Ascending aorta (tissue), 2 donors: Measurements from ENCODE around the gene CORIN. TPM values are rescaled to one million over a fixed set of nuclear protein-coding genes. Genes with fewer than 3 reads are reported as not detected.

Experiments used
- DNase-seq, 2 donors: peaks; one replicate each; pipeline ENCODE4 v3.0.0-alpha.2; 2019; ENCODE audit warnings: low spot score in 2 of 2
- H3K27ac ChIP-seq, 2 donors: fragments of 200-600 bp; sonication (generic); one replicate each; pipeline ENCODE4 v1.5.1; 2016 to 2017; ENCODE audit warnings: mild to moderate bottlenecking in 1 of 2
- H3K27me3 ChIP-seq: fragments of 200-600 bp; sonication (generic); one replicate; pipeline ENCODE4 v1.5.1; 2017
- H3K36me3 ChIP-seq, 2 donors: fragments of 200-600 bp; sonication (generic); one replicate each; pipeline ENCODE4 v1.5.1; 2016
- H3K4me1 ChIP-seq, 2 donors: fragments of 200-600 bp; sonication (generic); one replicate each; pipeline ENCODE4 v1.5.1; 2016 to 2017; ENCODE audit warnings: mild to moderate bottlenecking in 1 of 2
- H3K4me3 ChIP-seq, 2 donors: fragments of 200-600 bp; sonication (generic); one replicate each; pipeline ENCODE4 v1.5.1; 2016 to 2017; ENCODE audit warnings: mild to moderate bottlenecking in 1 of 2
- H3K9me3 ChIP-seq, 2 donors: fragments of 200-600 bp; sonication (generic); one replicate each; pipeline ENCODE4 v1.5.1; 2016
- intact Hi-C: fragments of 100-400 bp; cut with DNase I; formaldehyde crosslinking; loops from one replicate; pipeline ENCODE4 v1.15.1; 2023
- total RNA-seq: library from RNA; depleted of rRNA; stranded (reverse); fragments of >200 nt; gene quantifications from one replicate; pipeline ENCODE4 v1.1.0, GENCODE V29; 2016
- TF ChIP-seq, protein P1 (sequence below), 3 experiments: fragments of 200-600 bp in 2 of 3; fragments of 450-650 bp in 1 of 3; sonication (generic) in 2 of 3; IDR thresholded peaks; one replicate each; pipeline ENCODE4 v1.5.1; 2016 to 2019; ENCODE audit warnings: antibody characterized with exemption in 3 of 3, mild to moderate bottlenecking in 1 of 3, moderate library complexity in 1 of 3

Gene CORIN
- total RNA-seq, 1 donor from 2014 or later = not detected

DNA sequence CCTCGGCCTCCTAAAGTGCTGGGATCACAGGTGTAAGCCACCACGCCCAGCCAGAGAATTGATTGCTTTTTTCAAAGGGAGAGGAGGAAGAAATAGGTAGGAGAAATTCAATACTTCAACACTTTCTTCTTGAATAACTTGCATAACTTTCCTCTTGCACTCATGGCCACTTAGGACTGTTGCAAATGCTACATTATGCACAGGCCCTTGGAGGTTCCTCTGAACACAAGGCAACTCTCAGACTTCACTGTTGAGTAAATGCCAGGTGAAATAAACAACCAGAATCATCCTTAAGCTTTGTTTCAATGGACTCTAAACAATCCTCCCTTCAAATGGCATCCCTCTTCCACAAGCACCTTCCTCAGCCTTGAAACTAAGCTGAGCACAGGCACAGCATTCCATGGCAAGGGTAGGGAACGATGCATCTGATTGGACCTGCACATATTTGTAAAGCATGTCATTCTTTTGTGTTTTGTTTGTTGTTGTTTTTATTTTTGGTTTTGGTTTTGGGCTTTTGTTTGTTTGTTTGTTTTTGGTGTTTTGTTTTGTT is 28.1 kb downstream of the CORIN start:
- TF ChIP-seq, protein P1, sequence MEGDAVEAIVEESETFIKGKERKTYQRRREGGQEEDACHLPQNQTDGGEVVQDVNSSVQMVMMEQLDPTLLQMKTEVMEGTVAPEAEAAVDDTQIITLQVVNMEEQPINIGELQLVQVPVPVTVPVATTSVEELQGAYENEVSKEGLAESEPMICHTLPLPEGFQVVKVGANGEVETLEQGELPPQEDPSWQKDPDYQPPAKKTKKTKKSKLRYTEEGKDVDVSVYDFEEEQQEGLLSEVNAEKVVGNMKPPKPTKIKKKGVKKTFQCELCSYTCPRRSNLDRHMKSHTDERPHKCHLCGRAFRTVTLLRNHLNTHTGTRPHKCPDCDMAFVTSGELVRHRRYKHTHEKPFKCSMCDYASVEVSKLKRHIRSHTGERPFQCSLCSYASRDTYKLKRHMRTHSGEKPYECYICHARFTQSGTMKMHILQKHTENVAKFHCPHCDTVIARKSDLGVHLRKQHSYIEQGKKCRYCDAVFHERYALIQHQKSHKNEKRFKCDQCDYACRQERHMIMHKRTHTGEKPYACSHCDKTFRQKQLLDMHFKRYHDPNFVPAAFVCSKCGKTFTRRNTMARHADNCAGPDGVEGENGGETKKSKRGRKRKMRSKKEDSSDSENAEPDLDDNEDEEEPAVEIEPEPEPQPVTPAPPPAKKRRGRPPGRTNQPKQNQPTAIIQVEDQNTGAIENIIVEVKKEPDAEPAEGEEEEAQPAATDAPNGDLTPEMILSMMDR (IDR thresholded peaks at IDR 0.05) = no peak
- Histone ChIP-seq H3K4me1 (no peaks in the 10 kb centered on the region), H3K9me3 (no peaks in the 10 kb centered on the region), H3K27me3 (no peaks in the 10 kb centered on the region), H3K36me3 (no peaks in the 10 kb centered on the region), H3K4me3 (no peak overlapping the region), H3K27ac (no peak overlapping the region)
- DNase-seq = no peak
- intact Hi-C loops = no loop called here

DNA sequence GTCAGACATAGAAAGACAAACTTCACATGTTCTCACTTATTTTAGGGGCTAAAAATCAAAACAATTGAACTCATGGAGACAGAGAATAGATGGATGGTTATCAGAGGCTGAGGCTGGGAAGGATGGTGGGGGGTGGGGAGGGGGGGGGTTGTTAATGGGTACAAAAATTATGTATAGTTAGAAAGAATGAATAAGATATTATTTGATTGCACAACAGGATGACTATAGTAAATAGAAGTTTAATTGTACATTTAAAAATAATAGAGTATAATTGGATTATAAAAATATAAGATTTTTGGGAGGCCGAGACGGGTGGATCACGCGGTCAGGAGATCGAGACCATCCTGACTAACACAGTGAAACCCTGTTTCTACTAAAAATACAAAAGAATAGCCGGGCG is 33.3 kb downstream of the CORIN start:
- TF ChIP-seq, protein P1 (IDR thresholded peaks at IDR 0.05) = no peak
- Histone ChIP-seq H3K4me1 (no peaks in the 10 kb centered on the region), H3K4me3 (no peak overlapping the region), H3K27ac (no peak overlapping the region), H3K9me3 (no peaks in the 10 kb centered on the region), H3K36me3 (no peaks in the 10 kb centered on the region), H3K27me3 (no peaks in the 10 kb centered on the region)
- no peak for DNase-seq
- intact Hi-C loops = no loop called here

DNA sequence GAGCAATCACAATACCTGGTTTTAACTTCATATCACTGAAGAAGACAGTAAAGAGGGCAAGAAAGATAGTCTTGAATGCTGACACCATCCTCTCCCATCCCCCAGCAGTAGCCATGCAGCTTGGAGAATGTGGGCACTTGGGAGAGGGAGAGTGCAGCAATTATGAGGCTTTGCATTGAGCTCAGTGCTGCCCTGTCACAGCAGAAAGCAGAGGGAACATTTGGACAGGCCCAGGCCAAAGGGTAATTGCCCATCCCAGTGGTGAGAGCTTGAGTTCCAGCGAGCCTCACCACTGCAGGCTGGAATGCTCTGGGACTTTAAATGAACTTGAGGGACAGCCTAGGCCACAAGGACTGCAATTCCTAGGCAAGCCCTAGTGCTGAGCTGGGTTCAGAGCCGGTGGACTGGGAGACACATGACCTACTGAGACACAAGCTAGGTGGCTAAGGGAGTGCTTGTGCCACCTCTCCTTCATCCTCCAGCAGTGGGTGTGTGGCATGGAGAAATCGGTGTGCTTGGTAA is 36.3 kb downstream of the CORIN start:
- H3K27me3 ChIP-seq = no peaks in the 10 kb centered on the region
- TF ChIP-seq, protein P1 (IDR thresholded peaks at IDR 0.05) = no peak
- no peak for DNase-seq
- no peak overlapping the region for H3K4me3 ChIP-seq
- H3K4me1 ChIP-seq = no peaks in the 10 kb centered on the region
- H3K36me3 ChIP-seq = no peaks in the 10 kb centered on the region
- H3K9me3 ChIP-seq = no peaks in the 10 kb centered on the region
- intact Hi-C loops = no loop called here
- no peak overlapping the region for H3K27ac ChIP-seq

DNA sequence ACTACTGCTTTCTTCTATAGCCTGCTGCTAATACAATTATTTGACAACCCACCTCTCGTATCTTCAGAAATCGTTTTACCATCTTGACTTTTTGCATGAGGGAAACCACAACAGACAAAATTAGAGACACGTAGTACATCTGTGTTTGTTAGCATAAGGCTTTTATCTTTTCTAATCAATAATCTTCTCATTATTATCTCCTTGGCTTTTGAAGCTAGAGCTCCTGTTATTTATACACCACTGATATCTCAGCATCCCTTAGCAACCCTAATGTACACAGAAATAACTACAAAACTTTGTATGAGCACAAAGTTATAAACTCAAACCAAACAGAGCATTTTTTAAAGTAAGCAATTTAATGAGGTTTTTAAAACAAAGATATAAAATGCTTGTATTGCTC is 39.7 kb downstream of the CORIN start:
- TF ChIP-seq, protein P1 (IDR thresholded peaks at IDR 0.05) = no peak
- no peaks in the 10 kb centered on the region for H3K4me1 ChIP-seq
- no peak for DNase-seq
- H3K27ac ChIP-seq = no peak overlapping the region
- H3K4me3 ChIP-seq = no peak overlapping the region
- no peaks in the 10 kb centered on the region for H3K9me3 ChIP-seq
- intact Hi-C loops = no loop called here
- H3K36me3 ChIP-seq = no peaks in the 10 kb centered on the region
- no peaks in the 10 kb centered on the region for H3K27me3 ChIP-seq

DNA sequence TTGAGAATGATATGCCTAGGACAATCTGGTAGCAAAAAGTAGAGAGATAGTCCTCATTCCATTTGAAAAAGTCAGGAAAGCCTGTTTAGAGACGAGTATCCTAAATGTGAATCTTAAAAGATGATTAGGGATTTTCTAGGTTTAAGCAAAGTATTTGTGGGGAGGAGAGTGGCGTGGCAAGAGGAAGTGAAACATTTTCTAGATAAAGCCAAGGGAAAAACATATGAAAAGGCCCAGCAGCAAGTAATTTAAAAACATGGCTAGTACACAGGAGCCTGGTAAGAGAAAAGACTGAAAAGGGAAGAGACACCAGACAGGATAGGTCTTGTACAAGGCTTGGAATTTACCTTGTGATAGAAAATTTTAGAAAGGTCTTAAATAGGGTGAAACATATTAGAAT is 45.9 kb downstream of the CORIN start:
- Histone ChIP-seq H3K4me1 (no peaks in the 10 kb centered on the region), H3K36me3 (no peaks in the 10 kb centered on the region), H3K27me3 (no peaks in the 10 kb centered on the region), H3K9me3 (no peaks in the 10 kb centered on the region), H3K27ac (no peak overlapping the region), H3K4me3 (no peak overlapping the region)
- TF ChIP-seq, protein P1 (IDR thresholded peaks at IDR 0.05) = no peak
- intact Hi-C loops = no loop called here
- no peak for DNase-seq

DNA sequence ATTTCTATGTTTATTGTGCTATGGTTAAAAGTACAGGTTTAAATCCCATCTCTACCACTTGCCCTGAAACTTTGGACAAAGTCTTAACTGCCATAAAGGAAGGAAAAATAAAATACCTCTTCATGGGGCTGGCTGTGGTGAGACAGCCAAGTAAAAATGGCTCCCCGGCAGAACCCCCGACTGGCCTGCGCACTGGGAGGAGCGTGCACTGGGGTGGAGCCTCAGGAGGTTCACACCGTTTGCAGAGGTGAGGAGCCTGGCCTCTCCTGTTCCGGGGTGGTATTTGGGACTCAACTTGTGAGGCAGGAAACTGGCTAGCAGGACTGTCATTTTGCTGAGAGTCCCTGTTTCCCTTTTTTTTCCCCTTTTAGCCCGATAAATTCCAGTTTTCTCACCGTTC is 47.8 kb downstream of the CORIN start:
- no peak overlapping the region for H3K27ac ChIP-seq
- H3K36me3 ChIP-seq = no peaks in the 10 kb centered on the region
- H3K4me3 ChIP-seq = no peak overlapping the region
- intact Hi-C loops = no loop called here
- no peak for DNase-seq
- TF ChIP-seq, protein P1 (IDR thresholded peaks at IDR 0.05) = no peak
- no peaks in the 10 kb centered on the region for H3K4me1 ChIP-seq
- no peaks in the 10 kb centered on the region for H3K27me3 ChIP-seq
- H3K9me3 ChIP-seq = no peaks in the 10 kb centered on the region
